ENCODE data around the gene RNF114.
"Not testable (repeated sequence)": the region's sequence is repeated elsewhere in the genome, so short reads cannot be mapped to it uniquely, and the experiment has no call there.

The RNF114 gene

DNA sequence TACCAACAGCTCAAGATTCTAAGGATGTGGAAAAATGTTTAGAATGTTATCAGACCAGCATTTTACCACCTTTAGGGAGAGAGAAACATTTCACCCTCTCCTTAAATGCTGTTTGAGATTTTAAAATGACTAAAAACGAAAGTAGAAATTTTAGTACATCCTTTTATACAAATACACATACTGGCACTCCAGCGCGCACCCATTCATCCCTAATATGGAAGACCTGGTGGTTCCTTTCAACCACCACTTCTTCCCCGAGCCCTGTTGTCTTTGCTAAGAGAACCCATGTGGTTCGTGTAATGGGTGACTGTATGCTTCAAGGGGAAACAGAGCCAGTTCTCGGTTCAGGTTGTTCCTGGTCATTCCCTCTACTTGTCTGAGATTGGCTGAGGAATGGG, 42.1 kb upstream of the RNF114 start:
- no peak overlapping the region for H3K4me3 ChIP-seq (ENCODE audit: control insufficient read depth, low read depth, low read length)
- TF ChIP-seq, protein P1, sequence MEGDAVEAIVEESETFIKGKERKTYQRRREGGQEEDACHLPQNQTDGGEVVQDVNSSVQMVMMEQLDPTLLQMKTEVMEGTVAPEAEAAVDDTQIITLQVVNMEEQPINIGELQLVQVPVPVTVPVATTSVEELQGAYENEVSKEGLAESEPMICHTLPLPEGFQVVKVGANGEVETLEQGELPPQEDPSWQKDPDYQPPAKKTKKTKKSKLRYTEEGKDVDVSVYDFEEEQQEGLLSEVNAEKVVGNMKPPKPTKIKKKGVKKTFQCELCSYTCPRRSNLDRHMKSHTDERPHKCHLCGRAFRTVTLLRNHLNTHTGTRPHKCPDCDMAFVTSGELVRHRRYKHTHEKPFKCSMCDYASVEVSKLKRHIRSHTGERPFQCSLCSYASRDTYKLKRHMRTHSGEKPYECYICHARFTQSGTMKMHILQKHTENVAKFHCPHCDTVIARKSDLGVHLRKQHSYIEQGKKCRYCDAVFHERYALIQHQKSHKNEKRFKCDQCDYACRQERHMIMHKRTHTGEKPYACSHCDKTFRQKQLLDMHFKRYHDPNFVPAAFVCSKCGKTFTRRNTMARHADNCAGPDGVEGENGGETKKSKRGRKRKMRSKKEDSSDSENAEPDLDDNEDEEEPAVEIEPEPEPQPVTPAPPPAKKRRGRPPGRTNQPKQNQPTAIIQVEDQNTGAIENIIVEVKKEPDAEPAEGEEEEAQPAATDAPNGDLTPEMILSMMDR (conservative IDR thresholded peaks at IDR 0.05; ENCODE audit: control insufficient read depth, insufficient read depth, low read depth, low read length) = no peak
- DNase-seq (ENCODE audit: low read depth) = no peak

DNA sequence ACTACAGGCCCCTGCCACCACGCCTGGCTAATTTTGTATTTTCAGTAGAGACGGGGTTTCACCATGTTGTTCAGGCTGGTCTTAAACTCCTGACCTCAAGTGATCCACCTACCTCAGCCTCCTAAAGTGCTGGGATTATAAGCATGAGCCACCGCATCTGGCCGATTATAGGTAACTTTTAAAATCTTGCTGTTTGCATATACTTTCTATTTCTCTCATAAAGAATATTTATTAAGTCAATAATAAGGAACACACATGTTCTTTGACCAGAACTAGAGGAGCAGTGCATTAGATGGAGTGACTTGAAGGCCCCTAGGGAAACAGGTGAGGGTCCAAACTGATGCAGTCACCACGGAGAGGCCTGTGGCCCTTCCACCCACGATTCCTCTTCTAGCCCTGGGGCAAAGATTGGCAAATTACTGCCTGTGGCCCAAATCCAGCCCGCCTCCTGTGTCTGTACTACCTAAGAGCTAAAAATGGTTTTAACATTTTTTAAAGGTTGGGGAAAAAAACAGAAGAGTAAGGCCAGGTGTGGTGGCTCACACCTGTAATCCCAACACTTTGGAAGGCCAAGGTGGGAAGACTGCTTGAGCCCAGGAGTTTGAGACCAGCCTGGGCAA, 40.6 kb upstream of the RNF114 start:
- not testable (repeated sequence) for DNase-seq (ENCODE audit: low read depth); H3K4me3 ChIP-seq (ENCODE audit: control insufficient read depth, low read depth, low read length)

DNA sequence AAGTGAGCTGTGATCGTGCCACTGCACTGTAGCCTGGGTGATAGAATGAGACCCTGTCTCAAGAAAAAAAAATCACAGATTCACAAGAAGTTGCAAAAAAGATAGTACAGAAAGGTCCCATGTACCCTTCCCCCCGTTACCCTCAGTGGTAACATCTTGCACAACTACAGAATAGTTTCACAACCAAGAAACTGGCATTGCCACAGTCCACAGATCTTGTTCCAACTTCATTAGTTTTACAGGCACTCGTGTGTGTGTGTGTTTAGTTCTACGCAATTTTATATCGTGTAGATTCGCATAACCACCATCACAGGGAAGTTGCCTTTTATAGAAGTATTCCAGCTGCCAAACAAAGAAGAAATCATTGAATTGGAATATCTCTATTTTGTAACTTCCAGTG, 40.0 kb upstream of the RNF114 start:
- no peak overlapping the region for H3K4me3 ChIP-seq (ENCODE audit: control insufficient read depth, low read depth, low read length)
- DNase-seq (ENCODE audit: low read depth) = no peak
- TF ChIP-seq, protein P1 (conservative IDR thresholded peaks at IDR 0.05; ENCODE audit: control insufficient read depth, insufficient read depth, low read depth, low read length) = no peak

DNA sequence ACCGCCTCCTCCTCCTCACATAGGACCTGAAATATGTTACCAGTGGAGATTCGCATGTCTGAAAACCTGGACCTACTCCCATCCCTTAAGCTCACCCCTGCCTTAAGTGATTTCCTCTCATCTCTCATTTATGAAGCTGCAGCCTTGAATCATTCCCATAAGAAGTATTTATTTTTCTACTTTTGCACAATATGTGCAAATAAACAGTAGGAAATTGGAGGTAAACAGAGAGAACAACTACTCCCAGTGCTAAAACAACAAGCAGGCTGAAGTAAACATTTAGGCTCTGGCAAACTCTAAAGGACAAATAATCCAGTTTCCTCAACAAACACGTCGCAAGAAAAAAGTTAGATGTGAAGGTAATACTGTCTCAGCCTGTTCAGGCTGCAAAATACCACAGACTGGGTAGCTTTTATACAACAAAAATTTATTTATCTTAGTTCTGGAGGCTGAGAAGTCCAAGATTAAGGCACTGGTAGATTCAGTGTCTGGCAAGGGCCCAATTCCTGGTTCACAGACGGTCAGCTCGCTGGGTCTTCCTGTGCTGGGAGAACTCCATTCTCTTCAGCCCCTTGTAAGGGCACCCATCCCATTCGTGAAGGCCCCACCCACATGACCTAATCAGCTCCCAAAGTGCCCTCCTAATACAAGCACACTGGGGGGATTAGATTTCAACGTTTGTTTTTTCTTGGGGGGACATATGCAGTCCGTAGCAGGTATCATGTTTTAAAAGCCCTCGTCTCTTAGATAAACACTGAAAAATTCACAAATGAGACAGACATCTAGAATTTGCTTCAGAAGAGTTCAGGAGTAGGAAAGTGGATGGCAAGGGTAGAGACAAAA, 36.4 kb upstream of the RNF114 start:
- H3K4me3 ChIP-seq (ENCODE audit: control insufficient read depth, low read depth, low read length) = no peak overlapping the region
- TF ChIP-seq, protein P1 (conservative IDR thresholded peaks at IDR 0.05; ENCODE audit: control insufficient read depth, insufficient read depth, low read depth, low read length) = no peak
- no peak for DNase-seq (ENCODE audit: low read depth)

DNA sequence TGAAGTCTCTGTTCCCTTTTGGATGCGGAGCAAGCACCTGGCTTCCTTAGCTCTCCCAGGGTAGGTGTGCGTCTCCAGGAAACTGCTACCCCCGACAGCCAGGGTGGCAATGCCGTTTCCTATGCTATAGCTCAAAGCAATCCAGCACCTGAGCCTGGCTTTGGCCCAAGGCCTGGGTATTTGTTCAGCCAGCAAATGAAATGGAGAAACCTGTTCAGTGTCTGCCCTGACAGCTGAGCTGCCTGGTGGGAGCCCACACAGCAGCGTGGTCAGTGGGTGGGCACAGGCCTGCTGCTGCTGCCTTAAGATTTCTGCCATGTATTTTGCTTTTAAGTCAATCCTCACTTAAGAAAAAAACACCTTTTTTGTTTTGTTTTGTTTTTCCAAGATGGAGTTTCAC, 34.6 kb upstream of the RNF114 start:
- TF ChIP-seq, protein P1 (conservative IDR thresholded peaks at IDR 0.05; ENCODE audit: control insufficient read depth, insufficient read depth, low read depth, low read length) = no peak
- DNase-seq (ENCODE audit: low read depth) = no peak
- no peak overlapping the region for H3K4me3 ChIP-seq (ENCODE audit: control insufficient read depth, low read depth, low read length)

DNA sequence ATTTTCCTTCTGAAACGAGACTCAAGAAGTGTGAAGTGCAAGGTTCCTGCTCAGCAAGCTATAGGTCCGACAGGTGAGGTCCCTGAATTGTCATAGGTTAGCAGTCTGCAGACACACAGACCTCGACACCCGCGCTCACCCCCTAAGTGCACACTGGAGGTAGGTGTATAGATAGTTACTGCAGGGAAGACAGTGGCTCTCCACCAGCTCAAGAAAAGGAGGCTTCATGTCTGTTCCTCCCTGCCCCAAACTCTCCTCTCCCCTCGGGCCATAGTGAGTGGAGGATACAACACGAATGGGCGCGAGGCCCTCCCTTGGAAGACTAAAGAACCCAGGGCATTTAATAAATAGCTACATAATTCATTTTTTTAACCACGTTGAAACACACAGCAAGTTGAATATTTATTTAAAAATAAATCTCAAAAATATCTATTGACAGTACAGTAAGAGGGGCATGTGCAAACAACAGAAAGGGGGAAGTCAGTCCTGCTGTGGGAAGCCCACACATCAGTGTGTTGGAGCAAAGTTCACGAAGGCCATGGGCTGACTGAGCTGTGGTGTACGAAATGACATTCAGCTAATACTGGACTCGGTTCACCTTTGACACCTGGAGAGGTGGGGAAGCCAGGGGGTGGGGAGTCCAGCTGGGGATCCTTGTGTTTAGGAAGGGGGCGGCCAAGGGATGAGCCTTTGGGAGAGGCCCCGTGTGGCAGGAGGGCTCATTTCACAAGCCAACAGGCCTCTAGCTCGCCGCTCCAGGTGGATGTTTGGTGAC, 31.6 kb upstream of the RNF114 start:
- no peak overlapping the region for H3K4me3 ChIP-seq (ENCODE audit: control insufficient read depth, low read depth, low read length)
- TF ChIP-seq, protein P1 (conservative IDR thresholded peaks at IDR 0.05; ENCODE audit: control insufficient read depth, insufficient read depth, low read depth, low read length) = no peak
- DNase-seq (ENCODE audit: low read depth) = no peak
